NAMALWA (cell line): ENCODE measurements around the gene MICAL2.

ENCODE experiments used
- DNase-seq: peaks from one replicate; pipeline ENCODE4 v3.0.0-alpha.2; 2015; ENCODE audit warnings: low spot score

Gene MICAL2

DNA sequence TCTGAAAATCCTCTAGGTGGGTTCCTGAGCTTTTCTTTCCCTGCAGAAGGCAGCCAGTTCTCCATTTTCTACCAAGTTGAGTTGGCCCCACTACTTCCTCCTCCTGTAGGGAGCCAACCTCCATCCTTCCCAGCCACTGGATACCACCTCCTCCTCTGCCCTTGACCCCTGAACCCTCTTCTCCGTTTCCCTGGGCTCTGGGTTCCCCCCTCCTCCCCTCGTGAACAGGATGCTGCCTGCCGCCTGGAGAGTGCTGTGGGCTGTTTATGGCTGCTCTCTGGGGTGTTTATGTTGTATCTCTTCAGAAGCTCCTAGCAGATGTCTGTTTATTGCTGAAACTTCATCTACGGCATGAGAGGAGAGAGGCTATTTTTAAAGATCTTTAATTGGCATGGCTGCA, 8.6 kb downstream of the MICAL2 start:
- no peak for DNase-seq

DNA sequence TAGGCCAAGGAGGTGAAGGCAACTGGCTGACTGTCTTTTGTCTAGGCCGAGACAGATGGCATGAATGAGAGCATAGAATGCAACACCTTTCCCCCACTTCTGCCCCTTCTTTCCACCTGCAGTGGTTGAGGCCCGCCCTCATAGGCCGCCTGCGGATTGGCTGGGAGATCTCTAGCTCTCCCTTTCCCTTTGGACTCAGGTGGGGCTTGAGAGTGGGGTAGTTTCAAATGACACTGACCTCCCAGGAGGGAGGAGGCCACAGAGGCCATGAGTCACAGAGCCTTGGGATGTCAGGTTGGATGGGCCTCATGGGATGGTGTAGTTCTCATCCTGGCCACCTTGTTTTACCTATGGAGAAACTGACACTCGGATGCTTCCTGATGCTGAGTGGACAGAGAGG, 9.1 kb downstream of the MICAL2 start:
- DNase-seq = no peak

DNA sequence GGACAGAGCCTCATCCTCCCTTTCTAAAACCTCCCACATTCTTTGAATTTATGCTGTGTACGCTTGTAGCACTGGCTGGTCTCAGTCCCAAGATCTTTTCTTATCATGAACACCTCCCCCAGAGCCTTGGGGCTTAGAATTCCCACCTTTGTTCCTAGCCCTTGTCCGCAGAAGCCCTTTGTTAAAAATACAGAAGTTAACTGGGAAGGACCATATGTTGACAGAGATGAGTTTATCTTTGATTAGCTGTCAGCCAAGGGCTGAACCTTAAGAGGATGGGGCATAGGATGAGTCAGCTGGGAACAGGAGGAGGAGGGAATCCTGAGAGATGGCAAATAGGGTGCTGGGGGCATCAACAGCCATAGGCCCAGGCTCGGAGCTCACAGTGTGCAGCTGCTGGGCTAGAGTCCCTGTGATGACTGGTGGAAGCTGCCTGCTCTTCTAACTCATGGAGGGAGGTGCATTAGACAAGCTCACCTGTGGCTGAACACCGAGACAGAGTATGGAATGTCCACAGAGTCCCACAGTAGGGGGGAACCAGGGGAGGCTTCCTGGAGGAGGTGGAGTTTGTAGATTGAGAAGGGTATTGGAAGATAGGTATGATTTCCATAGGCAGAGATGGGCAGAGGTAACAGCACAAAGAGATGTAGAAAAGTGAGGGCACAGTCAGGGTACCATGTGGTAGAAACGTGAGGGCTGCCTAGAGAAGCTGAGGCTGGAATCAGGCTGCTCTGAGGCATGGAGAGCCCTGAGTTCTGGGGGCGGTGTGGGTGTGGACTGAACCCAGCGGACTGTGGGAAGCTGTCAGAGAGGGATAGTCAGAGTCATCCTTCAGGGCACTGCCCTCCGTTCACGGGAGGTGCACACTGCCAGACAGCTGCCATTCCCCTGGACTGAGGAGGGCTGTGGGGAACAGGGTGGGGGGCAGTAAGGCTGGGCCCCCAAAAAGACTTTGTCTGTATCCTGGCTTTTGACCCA, 9.9 kb downstream of the MICAL2 start:
- DNase-seq = no peak

GRCh38 chr11:12121011-12121410, 10.6 kb downstream of the MICAL2 start:
- DNase-seq = no peak

DNA sequence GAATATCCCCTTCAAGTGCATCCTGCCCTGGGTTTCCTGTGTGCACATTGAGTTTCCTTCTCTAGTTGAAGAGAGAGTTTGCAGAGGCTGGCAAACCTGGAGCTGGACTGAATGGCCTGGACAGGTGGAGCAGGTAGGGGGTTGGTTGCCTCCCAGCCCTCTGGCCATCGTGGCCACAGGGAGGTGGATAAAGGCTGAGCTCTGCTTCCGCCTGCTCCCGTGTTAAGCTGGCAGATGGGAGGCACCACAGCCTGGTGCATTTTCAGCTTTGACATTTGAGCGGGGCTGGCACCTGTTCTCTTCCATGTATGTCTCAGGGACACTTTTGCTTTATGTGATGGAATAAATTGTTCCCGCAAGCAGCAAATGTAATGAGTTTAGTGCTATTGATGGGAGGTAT, 11.1 kb downstream of the MICAL2 start:
- no peak for DNase-seq

DNA sequence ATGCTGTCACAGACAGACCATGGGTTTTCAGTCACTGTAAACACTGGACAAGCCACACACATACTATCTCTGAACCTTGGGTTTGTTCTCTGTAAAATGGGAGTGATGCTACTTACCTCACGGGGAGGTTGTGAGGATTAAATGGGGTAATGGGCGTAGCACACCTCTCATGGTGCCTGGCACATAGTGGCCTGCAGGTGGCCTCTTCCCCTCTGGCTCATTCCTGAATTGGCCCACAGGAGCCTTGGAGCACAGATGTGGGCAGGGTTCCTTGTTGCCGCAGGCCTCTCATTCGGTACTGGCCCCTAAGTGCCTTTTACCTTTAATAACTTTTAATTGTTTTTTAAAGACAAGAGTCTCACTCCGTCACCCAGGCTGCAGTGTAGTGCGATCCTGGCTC, 11.7 kb downstream of the MICAL2 start:
- peak; percentile 9 for DNase-seq

DNA sequence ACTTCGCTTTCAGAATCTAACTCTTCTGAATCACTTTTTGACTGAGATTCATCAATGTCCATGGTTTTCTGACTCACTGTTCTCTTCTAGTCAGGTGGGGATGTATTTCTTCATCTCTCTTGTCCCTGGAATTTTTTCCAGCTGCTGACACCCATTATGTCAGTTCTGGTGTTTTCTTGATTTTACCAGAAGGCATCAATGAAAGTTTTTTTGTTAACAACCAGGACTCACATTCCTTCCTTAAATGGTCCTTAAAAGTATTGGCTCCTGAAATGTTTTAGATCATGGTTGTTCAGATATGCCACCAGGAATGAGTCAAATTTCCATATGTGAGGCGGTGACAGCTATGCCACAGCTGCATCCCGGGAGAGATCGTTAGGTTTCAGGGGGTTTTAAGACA, 12.9 kb downstream of the MICAL2 start:
- DNase-seq = no peak

DNA sequence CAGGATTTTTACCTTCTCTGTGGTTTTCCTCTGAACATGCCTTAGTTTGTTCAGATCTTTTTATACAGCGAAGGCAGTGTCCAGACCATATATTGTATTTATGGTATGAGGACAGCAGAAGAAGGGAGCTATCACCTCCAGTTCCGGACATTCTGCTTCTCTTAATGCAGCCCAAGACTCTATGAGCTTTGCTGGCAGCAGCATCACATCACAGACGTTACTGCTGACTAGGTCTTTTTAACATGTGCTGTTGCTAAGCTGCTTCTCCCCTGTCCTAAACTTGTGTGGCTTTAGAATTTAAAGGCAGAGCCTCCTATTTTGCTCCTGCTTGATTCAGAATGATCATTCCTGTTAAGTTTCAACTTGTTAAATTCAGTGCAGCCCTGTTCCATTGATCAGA, 13.4 kb downstream of the MICAL2 start:
- DNase-seq = no peak

DNA sequence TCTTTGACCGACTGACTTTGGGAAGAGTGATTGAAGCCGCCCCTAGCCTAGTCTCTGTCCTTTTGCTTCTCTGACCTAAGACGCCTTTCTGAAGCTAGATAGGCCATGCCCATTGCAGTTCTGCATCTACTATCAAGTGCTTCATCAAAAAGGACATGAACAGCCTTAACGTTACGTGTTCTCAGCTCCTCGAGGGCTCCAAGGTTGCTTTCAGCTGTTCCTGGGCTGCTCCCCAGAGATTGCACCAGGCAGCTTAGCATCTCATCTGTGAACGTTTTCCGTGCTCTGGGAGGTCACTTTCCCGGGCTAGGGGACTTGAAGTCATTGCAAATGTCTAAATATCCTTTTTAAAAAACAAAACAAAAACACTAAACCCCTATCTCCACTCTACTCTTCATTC, 13.9 kb downstream of the MICAL2 start:
- DNase-seq = no peak

DNA sequence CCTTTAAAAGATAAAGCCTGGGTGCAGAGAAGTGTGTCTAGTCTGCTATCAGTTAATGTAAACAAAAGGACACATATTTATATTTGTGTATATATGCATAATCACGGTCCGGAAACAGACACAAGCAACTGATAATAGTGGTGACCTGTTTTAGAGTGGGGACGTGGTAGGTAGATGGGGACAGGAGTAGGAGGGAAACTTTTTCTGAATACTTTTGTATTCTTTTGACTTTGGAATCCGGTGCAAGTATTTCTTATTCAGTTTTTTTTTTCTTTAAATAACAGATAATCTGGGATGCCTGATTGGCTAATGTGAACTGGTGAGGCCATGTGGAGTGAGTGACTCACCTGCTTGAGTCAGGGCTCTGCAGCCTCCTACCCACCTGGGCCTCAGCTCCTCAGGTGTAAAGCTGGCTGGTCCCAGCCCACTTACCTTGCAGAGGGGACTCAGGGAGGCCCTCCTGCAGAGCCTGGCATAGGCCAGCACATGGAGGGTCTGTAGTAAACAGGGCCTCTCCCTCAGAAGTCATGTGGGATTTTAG, 15.3 kb downstream of the MICAL2 start:
- DNase-seq = no peak

GRCh38 chr11:12126344-12127019, 16.1 kb downstream of the MICAL2 start:
- DNase-seq = no peak

GRCh38 chr11:12127206-12127898, 17.0 kb downstream of the MICAL2 start:
- no peak for DNase-seq

DNA sequence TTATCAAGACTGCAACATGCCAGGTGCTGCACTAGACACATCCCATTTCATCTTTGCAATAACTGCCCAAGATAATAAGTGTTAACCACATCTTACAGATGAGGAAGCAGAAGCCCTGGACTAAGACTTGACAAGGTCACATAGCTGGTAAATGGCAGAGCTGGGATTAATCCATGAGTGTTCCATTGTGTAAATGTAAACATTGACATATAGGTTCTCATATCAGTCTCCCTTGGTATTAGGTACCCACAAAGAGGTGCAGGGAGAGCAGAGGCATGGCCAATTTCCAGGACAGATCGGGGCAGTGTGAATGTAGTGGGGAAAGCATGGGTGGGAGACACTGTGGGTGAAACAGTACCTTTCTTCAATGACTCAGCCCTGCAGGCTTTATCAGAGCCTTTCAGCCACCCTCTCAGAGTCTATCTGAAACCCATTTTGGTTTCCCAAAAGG, 17.9 kb downstream of the MICAL2 start:
- no peak for DNase-seq

DNA sequence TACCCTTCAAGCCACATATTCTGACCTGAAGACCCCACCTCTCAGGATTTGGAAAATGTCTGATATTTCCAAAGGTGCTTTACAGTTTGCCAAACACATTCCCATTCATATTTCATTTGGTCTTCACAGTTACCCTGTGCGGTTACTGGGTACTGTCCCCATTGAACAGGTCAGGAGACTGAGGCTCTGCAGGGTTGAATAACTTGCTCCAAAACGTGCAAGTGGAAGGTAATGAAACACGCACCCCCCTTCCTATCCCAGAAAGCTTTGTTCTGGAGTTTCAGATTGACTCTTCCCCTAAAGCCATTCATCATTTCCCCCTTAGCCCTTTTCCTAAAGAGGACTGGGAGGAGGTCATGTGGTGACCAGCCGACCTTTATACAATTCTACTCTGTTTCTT, 18.8 kb downstream of the MICAL2 start:
- no peak for DNase-seq

GRCh38 chr11:12130180-12130980, 20.0 kb downstream of the MICAL2 start:
- no peak for DNase-seq

- no peak for DNase-seq
Observed at GRCh38 chr11:12131943-12132789, 21.8 kb downstream of the MICAL2 start.

DNA sequence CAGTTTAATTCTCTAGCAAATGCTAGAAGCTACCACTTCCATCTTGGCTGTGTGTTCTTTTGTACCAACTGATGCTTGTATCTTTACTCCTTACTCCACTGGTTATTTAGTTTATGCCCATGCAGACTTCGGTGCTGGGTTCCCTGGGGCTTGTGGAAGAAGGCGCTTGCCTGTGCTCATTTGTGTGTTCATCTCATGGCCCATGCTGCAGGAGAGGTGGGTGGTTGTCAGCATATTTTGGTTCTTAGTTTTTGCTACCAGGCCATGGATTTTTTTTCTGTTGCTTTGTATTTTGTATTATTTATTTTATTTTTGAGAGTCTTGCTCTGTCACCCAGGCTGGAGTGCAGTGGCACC, 22.4 kb downstream of the MICAL2 start:
- no peak for DNase-seq

GRCh38 chr11:12133547-12134235, 23.3 kb downstream of the MICAL2 start:
- DNase-seq = no peak

GRCh38 chr11:12134236-12134585, 23.8 kb downstream of the MICAL2 start:
- DNase-seq = no peak

DNA sequence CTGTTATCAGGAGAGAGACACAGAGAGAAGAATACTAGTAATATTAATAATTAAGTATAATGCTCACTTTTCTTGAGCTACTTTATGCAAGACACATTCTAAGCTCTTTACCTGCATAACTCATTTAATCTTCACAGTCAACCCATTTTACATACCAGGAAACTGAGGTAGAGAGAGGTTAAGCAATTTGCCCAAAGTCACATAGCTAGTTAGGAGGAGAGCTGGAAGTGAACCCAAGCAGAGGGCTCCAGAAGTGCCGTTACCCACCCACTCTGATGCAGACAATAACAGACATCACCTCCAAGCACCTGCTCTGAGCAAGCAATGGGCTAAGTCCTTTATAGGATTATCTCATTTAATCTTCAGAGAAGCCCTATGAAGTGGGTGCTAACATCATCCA, 24.8 kb downstream of the MICAL2 start:
- no peak for DNase-seq
